ENCODE results near the gene B3GALT4.

The B3GALT4 gene

DNA sequence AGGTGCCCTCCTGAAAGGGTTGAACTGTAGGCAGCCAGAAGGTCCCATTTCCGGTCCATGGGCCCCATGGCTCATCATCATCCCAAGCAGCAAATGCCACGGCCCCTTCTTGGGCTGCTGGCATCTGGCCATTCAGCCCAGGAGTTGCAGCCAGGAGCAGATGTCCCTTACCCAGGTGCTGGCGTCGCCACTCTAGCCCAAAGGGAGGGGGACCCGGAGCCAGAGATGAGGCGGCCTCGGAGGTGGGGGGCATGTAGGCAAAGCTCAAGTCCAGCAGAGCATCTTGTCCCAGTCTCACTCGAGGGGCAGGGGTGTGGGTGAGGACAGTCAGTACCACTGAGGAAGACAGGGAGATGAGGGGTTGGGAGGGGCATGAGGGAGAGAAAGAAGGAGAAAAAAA lies 28.1 kb downstream of the B3GALT4 start:
- H3K27ac ChIP-seq = no peak overlapping the region
- TF ChIP-seq, protein P1, sequence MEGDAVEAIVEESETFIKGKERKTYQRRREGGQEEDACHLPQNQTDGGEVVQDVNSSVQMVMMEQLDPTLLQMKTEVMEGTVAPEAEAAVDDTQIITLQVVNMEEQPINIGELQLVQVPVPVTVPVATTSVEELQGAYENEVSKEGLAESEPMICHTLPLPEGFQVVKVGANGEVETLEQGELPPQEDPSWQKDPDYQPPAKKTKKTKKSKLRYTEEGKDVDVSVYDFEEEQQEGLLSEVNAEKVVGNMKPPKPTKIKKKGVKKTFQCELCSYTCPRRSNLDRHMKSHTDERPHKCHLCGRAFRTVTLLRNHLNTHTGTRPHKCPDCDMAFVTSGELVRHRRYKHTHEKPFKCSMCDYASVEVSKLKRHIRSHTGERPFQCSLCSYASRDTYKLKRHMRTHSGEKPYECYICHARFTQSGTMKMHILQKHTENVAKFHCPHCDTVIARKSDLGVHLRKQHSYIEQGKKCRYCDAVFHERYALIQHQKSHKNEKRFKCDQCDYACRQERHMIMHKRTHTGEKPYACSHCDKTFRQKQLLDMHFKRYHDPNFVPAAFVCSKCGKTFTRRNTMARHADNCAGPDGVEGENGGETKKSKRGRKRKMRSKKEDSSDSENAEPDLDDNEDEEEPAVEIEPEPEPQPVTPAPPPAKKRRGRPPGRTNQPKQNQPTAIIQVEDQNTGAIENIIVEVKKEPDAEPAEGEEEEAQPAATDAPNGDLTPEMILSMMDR (IDR thresholded peaks at IDR 0.05) = no peak
- TF ChIP-seq ZFX (IDR thresholded peaks at IDR 0.05; ENCODE audit: borderline replicate concordance) = no peak

GRCh38 chr6:33306356-33306755 lies 29.4 kb downstream of the B3GALT4 start:
- TF ChIP-seq, protein P1 (IDR thresholded peaks at IDR 0.05) = no peak
- TF ChIP-seq ZFX (IDR thresholded peaks at IDR 0.05; ENCODE audit: borderline replicate concordance) = no peak
- 0 out of 2 replicates have a peak overlapping the region, but pooled peaks have one; percentile 12 for H3K27ac ChIP-seq

- TF ChIP-seq, protein P1 (IDR thresholded peaks at IDR 0.05) = no peak
- TF ChIP-seq ZFX (IDR thresholded peaks at IDR 0.05; ENCODE audit: borderline replicate concordance) = no peak
- H3K27ac ChIP-seq = peak overlapping the region; percentile 98
Observed at GRCh38 chr6:33312361-33313104, 35.6 kb downstream of the B3GALT4 start.

- H3K27ac ChIP-seq = peak overlapping the region; percentile 98
- TF ChIP-seq ZFX (IDR thresholded peaks at IDR 0.05; ENCODE audit: borderline replicate concordance) = no peak
- TF ChIP-seq, protein P1 (IDR thresholded peaks at IDR 0.05) = no peak
Observed at GRCh38 chr6:33313105-33313708, 36.3 kb downstream of the B3GALT4 start.

- H3K27ac ChIP-seq = peak within 1 kb of the TSS; percentile 98
Observed at GRCh38 chr6:33313709-33314514, 37.0 kb downstream of the B3GALT4 start, which contains the start of gene TAPBP. TAPBP (minus strand) TSS chr6:33314078; CDS start chr6:33314041, 37 bp downstream.

GRCh38 chr6:33314515-33314942 lies 37.6 kb downstream of the B3GALT4 start:
- peak overlapping the region; percentile 98 for H3K27ac ChIP-seq
- no peak for TF ChIP-seq ZFX (IDR thresholded peaks at IDR 0.05; ENCODE audit: borderline replicate concordance)
- TF ChIP-seq, protein P1 (IDR thresholded peaks at IDR 0.05) = no peak

More at GRCh38 chr6:33313709-33314514, 37.0 kb downstream of the B3GALT4 start, which contains the start of gene TAPBP:
- no peak for TF ChIP-seq ZFX (IDR thresholded peaks at IDR 0.05; ENCODE audit: borderline replicate concordance)
- TF ChIP-seq, protein P1 (IDR thresholded peaks at IDR 0.05) = no peak
